Measurements from ENCODE around the gene POP7.
A peak's percentile ranks its signal among the peaks of the same experiment; 100 is the strongest.
"Not testable (repeated sequence)": the region's sequence is repeated elsewhere in the genome, so short reads cannot be mapped to it uniquely, and the experiment has no call there.

Gene POP7

DNA sequence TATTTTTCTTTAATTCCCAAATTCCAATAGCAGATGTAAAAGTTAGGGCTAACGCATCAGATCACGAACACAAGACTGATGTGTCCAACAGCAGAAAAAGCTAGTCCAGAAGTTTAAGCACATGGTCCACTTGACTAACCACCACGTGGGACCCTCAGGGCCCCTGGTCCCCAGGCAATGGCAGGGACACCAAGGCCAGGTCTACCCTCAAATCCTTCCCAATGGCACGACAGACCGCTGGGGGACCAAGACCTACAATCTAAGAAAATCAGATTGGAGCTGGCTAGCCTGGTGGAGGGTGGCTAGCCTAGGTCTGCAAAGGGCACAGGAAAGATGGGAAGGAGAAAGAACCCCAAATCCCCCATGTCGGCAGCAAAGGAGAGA is 13.4 kb upstream of the POP7 start:
- DNase-seq (ENCODE audit: low spot score), result no peak

DNA sequence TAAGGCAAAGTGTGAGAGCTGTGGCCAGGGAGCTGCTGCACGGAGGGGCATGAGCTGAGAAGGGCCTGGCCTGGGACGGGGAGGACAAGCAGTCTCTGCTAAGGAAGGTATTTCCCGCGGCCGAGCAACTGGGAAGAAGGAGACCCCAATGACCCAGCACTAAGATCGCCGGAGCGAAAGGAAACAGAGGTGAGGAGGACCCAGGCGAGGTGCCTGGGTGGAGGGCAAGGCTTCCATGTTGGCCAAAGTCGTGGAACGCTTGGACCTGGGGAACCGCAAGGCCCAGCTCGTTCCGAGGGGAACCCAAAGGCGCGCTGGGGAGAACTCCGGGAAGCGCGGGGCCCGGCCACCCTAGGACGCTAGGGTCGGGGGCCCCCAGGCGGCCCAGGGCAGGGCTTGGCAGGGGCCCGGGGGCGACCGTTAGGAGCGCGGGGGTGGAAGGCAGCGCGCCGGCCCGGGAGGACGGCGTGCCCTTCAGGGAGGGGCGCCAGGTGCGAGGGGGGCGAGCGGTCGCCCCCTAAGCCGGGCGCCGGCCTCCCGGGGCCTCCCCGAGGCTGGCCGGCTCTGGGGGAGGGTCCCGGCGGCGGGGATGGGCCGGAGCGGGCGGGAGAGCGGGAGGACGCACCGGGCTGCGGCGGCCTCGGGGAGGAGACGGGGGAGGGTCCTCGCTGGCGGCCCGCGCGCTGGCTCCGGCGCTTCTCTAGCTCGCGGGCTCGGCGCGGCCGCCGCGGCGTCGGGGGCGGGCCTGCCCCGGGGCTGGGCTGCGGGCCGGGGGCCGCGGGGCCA is 12.4 kb upstream of the POP7 start:
- no peak for DNase-seq (ENCODE audit: low spot score)

DNA sequence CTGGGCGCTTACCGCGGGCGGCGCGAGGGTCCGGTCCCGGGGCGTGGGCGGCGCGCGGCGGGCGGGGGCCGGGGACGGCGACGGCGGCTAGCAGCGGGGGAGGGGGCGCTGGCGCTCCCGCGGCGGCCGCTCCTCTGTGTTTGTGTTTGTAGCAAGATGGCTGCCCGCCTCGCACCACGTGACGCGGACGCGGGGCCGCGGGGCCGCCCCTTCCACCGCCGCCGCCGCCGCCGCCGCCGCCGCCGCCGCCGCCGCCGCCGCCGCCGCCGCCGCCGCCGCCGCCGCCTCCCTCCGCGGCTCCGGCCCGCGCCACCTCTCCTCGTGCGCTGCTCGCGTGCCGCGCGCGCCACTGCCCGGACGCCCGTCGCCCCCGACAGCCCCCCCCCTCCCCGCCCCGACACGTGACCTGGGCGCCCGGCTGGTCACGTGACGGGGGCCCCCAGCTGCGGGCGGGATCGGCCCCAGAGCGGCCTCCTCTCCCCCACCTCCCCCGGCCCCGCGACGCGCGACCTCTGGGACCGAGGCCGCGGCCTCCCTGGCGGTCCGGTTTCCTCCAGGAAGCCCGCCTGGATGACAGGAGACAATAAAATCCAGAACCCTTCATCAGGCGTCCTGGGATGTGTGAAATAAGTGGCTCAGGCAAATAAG is 11.7 kb upstream of the POP7 start, which contains the start of gene GIGYF1:
Gene GIGYF1 (minus strand): TSS at position 153 of the 648 bp plus-strand sequence. CDS start 6,012 bp downstream, outside the sequence.
- peak; percentile 69 for DNase-seq (ENCODE audit: low spot score)

DNA sequence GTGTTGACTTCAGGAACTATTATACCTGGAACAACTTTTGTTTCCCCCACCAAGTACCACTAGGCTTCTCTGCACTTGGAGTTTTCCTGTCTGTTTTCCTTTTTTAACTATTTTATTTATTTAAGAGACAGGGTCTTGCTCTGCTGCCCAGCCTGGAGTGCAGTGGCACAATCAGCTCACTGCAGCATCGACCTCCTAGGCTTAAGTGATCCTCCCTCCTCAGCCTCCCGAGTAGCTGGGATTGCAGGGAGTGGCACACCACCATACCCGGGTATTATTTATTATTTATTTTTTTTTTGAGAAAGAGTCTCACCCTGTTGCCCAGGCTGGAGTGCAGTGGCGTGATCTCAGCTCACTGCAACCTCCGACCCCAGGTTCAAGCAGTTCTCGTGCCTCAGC is 9.8 kb upstream of the POP7 start:
- no peak for DNase-seq (ENCODE audit: low spot score)

DNA sequence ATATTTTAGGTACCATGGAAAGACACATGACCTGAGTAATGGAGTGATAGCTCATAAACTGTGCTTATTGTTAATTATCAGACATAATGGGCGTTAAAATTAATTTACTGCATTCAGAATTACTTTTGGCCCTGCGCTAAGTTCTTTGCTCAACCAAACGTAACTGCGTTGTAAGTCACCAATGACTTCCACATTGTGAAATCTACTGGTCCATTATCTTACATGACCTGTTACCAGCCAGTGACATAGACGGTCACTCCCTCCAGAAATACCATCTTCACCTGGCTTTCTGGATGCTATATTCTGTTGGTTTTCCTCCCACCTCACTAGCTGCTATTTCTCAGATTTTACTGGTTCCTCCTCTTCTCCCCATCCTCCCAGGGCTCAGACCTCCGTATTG is 6.9 kb upstream of the POP7 start:
- no peak for DNase-seq (ENCODE audit: low spot score)

DNA sequence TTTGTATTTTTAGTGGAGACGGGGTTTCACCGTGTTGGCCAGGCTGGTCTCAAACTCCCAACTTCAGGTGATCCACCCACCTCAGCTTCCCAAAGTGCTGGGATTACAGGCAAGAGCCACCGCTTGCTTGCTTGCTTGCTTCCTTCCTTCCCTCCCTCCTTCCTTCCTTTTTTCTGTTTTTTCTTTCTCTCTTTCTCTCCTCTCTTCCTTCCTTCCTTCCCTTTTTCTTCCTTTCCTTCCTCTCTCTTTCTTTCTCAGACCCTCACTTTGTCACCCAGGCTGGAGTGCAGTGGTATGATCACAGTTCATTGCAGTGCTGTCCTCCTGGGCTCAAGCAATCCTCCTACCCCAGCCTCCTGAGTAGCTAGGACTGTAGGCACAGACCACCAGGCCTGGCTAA is 4.8 kb upstream of the POP7 start:
- DNase-seq (ENCODE audit: low spot score), result not testable (repeated sequence)

DNA sequence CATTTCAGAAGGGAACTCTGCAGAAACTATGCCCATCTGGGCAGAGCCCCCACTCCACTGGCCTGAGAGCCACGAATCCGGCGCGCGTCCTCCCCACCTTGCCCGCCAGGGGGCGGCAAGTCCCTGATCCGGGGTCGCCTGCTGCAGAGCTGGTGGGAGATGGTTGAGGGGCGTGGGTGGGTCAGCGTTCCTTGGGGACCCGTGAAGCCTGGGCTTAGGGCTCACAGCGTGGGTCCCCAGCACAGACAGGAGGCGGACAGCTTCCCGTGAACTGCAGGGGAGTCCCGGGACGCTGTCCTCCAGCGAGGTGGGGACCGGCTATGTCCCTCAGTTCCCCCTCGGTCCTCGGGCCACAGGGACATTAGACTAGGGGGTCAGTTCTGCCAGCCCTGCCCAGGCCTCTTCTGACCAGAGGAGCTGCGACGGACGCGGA is 585 bp upstream of the POP7 start:
- DNase-seq (ENCODE audit: low spot score), result peak; percentile 68

DNA sequence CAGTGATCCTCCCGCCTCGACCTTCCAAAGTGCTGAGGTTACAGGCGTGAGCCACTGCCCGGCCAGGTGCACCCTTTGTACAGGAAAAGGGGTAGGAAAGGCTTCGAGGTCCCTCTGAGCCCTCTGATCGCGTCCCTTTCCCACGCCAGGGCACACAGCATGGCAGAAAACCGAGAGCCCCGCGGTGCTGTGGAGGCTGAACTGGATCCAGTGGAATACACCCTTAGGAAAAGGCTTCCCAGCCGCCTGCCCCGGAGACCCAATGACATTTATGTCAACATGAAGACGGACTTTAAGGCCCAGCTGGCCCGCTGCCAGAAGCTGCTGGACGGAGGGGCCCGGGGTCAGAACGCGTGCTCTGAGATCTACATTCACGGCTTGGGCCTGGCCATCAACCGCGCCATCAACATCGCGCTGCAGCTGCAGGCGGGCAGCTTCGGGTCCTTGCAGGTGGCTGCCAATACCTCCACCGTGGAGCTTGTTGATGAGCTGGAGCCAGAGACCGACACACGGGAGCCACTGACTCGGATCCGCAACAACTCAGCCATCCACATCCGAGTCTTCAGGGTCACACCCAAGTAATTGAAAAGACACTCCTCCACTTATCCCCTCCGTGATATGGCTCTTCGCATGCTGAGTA is 871 bp downstream of the POP7 start:
- no peak for DNase-seq (ENCODE audit: low spot score)

DNA sequence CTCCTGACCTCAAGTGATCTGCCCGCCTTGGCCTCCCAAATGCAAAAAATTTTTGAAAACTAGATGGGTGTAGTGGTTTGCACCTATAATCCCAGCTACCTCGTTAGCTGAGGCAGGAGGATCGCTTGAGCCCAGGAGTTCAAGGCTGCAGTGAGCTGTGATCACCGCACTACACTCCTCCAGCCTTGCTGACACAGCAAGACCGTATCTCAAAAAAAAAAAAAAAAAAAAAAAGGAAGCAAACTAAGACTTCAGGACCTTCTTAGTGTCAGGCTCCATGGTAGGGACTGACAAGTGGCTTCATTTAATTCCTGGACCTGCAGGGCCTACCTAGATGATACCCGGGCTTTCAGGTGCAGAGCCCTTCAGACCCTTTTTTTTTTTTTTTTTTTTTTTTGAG is 2.5 kb downstream of the POP7 start:
- no peak for DNase-seq (ENCODE audit: low spot score)

DNA sequence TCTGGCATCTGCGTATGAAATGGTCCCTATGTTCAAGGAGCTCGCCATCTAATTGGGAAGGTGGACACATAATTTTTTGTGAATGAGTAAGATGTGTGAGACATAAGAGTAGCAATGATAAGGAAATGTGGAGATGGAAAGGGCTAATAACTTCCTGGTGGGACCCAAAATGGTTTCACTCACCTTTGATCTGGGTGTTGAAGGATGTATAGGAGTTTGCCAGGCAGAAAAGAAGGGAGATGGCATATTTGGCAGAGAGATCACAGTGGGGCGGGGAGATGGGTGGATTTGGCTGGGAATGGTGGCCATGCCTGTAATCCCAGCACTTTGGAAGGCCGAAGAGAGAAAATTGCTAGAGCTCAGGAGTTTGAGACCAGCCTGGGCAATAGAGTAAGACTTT is 4.5 kb downstream of the POP7 start:
- DNase-seq (ENCODE audit: low spot score), result no peak

DNA sequence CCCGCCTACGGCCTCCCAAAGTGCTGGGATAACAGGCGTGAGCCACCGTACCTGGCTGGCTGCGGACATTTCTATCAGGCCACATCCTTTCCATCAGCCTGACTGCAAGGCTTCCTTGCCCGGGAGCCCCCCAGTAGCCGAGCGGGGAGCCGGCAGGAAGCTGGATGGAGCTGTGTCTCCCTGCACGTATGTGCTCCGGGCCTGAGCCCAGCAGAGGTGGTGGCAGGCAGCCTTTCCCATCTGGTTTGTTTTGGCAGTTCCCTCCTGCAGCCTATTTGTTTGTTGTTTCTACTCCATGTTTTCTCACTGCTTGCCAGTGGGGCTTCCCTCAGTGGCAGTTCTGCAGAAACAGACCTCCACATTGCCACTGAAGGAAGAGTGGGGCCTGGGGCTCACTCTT is 5.4 kb downstream of the POP7 start:
- no peak for DNase-seq (ENCODE audit: low spot score)

DNA sequence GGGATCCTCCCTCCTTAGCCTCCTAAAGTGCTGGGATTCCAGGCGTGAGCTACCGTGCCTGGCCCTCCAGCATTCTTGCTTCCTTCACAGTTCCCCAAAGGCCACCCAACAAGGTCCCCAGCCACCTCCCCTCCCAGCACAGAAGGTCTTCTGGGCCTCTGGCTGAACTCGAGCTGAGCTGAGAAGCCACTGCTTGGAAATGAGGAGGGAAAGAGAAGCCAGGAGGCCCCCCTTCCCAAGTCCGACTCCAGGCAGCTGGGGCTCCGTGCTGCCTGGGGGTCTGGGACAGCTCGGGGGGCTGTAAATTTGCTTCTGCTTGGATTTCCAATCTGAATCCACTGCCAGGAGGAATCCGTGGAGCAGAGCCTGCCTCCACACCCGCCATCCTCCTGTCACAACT is 8.8 kb downstream of the POP7 start:
- no peak for DNase-seq (ENCODE audit: low spot score)

DNA sequence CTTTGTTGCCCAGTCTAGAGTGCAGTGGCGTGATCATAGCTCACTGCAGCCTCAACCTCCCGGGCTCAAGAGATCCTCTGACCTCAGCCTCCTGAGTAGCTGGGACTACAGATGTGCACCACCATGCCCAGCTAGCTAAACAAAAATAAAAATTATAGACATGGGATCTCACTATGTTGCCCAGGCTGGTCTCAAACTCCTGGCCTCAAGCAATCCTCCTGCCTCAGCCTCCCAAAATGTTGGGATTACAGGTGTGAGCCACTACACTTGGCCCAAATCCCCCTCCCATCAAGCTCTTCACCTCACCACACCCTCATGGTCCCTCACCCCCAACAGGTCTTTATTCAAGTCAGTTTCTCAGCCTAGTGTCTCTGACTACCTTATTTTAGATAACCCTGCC is 11.2 kb downstream of the POP7 start:
- not testable (repeated sequence) for DNase-seq (ENCODE audit: low spot score)

DNA sequence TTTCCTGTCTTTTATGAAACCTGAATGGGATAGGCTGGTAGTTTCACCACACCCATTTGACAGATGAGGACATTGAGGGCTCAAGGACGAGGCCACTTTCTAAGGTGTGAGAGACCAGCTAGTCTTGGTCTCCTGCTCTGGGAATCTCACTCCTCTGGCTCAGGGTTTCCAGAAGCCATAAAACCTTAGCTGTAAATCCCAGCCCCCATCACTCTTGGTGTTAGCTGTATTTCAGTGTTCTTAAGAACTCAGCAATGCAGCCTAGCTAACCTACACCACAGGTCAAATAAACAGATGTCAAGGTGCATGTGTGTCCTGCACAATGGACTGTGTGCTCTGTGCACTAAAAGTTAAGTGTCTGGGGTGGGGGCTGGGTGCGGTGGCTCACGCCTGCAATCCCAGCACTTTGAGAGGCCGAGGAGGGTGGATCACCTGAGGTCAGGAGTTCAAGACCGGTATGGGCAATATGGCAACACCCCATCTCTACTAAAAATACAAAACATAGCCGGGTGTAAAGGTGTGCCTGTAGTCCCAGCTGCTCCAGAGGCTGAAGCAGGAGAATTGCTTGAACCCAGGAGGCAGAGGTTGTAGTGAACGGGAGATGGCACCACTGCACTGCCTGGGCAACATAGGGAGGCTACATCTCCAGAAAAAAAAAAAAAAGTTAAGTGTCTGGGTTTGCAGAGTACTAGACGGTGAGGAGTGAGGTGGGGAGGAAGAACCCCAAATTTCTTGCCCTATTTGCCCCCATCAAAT is 13.8 kb downstream of the POP7 start:
- DNase-seq (ENCODE audit: low spot score), result no peak

DNA sequence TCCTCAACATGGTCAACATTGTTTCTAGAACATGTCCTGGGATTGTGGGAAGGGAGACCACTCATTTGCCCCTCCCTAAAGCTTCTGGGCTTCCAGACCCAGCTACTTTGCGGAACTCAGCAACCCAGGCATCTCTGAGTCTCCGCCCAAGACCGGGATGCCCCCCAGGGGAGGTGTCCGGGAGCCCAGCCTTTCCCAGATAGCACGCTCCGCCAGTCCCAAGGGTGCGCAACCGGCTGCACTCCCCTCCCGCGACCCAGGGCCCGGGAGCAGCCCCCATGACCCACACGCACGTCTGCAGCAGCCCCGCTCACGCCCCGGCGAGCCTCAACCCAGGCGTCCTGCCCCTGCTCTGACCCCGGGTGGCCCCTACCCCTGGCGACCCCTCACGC is 14.4 kb downstream of the POP7 start, which contains the start of gene EPO:
Gene EPO (plus strand): TSS at position 190 of the 392 bp plus-strand sequence. CDS start 513 bp downstream, outside the sequence.
- no peak for DNase-seq (ENCODE audit: low spot score)

DNA sequence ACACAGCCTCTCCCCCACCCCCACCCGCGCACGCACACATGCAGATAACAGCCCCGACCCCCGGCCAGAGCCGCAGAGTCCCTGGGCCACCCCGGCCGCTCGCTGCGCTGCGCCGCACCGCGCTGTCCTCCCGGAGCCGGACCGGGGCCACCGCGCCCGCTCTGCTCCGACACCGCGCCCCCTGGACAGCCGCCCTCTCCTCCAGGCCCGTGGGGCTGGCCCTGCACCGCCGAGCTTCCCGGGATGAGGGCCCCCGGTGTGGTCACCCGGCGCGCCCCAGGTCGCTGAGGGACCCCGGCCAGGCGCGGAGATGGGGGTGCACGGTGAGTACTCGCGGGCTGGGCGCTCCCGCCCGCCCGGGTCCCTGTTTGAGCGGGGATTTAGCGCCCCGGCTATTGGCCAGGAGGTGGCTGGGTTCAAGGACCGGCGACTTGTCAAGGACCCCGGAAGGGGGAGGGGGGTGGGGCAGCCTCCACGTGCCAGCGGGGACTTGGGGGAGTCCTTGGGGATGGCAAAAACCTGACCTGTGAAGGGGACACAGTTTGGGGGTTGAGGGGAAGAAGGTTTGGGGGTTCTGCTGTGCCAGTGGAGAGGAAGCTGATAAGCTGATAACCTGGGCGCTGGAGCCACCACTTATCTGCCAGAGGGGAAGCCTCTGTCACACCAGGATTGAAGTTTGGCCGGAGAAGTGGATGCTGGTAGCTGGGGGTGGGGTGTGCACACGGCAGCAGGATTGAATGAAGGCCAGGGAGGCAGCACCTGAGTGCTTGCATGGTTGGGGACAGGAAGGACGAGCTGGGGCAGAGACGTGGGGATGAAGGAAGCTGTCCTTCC is 15.0 kb downstream of the POP7 start:
- DNase-seq (ENCODE audit: low spot score), result no peak

DNA sequence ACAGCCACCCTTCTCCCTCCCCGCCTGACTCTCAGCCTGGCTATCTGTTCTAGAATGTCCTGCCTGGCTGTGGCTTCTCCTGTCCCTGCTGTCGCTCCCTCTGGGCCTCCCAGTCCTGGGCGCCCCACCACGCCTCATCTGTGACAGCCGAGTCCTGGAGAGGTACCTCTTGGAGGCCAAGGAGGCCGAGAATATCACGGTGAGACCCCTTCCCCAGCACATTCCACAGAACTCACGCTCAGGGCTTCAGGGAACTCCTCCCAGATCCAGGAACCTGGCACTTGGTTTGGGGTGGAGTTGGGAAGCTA is 15.5 kb downstream of the POP7 start:
- no peak for DNase-seq (ENCODE audit: low spot score)

DNA sequence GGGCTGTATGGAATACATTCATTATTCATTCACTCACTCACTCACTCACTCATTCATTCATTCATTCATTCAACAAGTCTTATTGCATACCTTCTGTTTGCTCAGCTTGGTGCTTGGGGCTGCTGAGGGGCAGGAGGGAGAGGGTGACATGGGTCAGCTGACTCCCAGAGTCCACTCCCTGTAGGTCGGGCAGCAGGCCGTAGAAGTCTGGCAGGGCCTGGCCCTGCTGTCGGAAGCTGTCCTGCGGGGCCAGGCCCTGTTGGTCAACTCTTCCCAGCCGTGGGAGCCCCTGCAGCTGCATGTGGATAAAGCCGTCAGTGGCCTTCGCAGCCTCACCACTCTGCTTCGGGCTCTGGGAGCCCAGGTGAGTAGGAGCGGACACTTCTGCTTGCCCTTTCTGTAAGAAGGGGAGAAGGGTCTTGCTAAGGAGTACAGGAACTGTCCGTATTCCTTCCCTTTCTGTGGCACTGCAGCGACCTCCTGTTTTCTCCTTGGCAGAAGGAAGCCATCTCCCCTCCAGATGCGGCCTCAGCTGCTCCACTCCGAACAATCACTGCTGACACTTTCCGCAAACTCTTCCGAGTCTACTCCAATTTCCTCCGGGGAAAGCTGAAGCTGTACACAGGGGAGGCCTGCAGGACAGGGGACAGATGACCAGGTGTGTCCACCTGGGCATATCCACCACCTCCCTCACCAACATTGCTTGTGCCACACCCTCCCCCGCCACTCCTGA is 16.7 kb downstream of the POP7 start:
- DNase-seq (ENCODE audit: low spot score), result no peak

DNA sequence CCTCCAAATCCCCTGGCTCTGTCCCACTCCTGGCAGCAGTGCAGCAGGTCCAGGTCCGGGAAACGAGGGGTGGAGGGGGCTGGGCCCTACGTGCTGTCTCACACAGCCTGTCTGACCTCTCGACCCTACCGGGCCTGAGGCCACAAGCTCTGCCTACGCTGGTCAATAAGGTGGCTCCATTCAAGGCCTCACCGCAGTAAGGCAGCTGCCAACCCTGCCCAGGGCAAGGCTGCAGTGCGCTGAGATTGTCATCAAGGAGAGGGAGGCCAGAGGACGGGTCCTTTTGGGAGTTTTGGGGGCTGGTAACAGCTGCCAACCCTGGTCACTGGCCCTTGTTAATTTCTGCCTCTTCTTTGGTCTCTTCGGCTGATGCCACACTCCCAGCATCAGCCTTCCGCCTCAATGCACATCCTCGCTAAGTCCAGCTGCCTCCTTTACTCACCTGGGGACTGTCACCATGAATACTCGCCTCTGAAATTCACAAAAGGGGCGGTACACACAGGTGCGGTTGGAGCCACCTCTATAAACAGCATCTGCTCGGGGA is 17.9 kb downstream of the POP7 start:
- DNase-seq (ENCODE audit: low spot score), result no peak

DNA sequence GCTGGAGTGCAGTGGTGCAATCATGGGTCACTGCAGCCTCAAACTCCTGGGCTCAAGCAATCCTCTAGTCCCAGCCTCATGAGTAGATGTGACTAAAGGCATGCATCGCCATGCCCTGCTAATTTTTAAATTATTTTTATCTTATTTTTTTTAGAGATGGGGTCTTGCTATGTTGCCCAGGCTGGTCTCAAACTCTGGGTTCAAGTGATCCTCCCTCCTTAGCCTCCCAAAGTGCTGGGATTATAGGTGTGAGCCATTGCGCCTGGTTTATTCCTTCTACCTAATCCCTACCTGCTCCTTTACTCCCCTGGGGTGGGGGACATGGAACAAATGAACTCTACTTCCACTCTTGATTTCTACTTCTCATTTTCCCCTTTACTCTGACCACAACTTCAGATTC is 18.4 kb downstream of the POP7 start:
- DNase-seq (ENCODE audit: low spot score), result not testable (repeated sequence)

Measured in globus pallidus (tissue), 1 donor.